Neural progenitor cell (in vitro differentiated cells): ENCODE results near the gene MBNL2.

ENCODE experiments used
- CTCF ChIP-seq: fragments of 200-600 bp; sonication (generic); IDR thresholded peaks from 2 replicates; pipeline ENCODE4 v1.5.1; 2017; ENCODE audit warnings: antibody characterized with exemption, mild to moderate bottlenecking
- EZH2 ChIP-seq: fragments of 200-600 bp; sonication (generic); IDR thresholded peaks from 2 replicates; pipeline ENCODE4 v1.6.1; 2017; ENCODE audit warnings: antibody characterized with exemption, mild to moderate bottlenecking, moderate library complexity
- EZH2phosphoT487 ChIP-seq: fragments of 200-600 bp; sonication (generic); IDR thresholded peaks from 2 replicates; pipeline ENCODE4 v1.6.1; 2017; ENCODE audit warnings: antibody characterized with exemption

GRCh38 chr13:97221046-97221445, 1.1 kb upstream of the MBNL2 start:
- no peak for TF ChIP-seq CTCF
- no peak for TF ChIP-seq EZH2phosphoT487
- no peak for TF ChIP-seq EZH2
